Fibroblast of pulmonary artery (primary cell): ENCODE results near the gene ARHGAP32.

ENCODE experiments used
- DNase-seq: peaks from one replicate; pipeline ENCODE4 v3.0.0-alpha.2; 2010; ENCODE audit warnings: low read depth
- H3K4me3 ChIP-seq: replicated peaks from 2 replicates; pipeline ENCODE4 v1.5.1; 2011; ENCODE audit warnings: low read depth, mild to moderate bottlenecking, control low read depth, low read length, moderate library complexity
- TF ChIP-seq, protein P1 (sequence below): IDR thresholded peaks from 2 replicates; pipeline ENCODE4 v1.5.1; 2011; ENCODE audit warnings: mild to moderate bottlenecking, control low read depth, low read length, inconsistent platforms; ENCODE audit errors: missing control alignments

Gene ARHGAP32

DNA sequence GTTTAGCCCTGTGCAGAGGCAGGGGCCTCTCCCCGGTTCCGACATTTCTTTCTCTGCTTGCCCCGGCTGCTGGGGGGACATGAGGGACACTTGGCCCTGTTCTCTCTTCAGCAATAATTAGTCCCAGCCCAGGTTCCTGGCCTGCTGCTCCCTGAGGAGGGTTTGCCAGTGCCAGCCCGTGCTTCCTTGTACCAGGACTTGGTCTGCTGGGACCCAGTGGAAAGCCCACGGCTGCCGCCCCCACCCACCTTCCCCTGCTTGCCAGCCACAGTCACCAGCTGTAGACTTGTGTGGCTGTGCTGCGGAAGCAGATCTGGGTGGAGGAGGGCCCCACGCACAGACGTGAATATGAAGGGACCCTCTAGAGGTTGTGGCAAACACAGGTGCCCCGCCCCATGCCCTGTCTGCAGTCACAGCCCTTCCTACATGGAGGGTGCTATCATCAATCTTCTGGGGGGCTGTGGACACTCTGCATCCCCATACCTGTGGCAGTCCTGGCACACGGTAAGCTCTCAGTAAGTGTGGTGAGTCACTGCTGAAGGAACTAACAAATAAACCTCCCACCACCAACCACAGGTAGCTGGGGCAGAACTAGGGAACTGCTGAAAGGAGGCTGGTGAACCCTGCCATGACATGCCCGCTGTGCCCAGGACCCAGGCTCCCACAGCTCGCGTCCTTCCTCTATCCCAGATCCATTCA, 250.4 kb downstream of the ARHGAP32 start:
- H3K4me3 ChIP-seq, result no peak overlapping the region
- DNase-seq, result no peak
- TF ChIP-seq, protein P1, sequence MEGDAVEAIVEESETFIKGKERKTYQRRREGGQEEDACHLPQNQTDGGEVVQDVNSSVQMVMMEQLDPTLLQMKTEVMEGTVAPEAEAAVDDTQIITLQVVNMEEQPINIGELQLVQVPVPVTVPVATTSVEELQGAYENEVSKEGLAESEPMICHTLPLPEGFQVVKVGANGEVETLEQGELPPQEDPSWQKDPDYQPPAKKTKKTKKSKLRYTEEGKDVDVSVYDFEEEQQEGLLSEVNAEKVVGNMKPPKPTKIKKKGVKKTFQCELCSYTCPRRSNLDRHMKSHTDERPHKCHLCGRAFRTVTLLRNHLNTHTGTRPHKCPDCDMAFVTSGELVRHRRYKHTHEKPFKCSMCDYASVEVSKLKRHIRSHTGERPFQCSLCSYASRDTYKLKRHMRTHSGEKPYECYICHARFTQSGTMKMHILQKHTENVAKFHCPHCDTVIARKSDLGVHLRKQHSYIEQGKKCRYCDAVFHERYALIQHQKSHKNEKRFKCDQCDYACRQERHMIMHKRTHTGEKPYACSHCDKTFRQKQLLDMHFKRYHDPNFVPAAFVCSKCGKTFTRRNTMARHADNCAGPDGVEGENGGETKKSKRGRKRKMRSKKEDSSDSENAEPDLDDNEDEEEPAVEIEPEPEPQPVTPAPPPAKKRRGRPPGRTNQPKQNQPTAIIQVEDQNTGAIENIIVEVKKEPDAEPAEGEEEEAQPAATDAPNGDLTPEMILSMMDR, result no peak

DNA sequence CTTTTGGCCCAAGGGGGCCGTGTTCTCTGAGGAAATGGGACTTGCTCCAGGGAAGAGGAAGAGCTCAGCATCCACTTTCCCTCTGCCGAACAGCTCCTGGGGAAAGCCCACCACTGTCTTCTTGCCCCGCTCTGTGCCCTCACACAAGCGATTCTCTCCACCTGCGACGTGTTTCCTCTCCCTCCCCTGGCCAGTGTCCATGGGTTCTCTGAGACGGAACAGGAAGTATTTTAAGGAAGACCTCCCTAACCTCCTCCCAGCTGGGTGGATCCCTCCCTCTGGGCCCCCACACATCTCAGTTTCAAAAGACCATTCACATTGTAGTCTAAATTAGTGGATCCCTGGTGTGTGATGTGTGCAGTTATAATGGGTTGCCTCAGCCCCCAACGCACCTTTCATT, 251.0 kb downstream of the ARHGAP32 start:
- H3K4me3 ChIP-seq, result no peak overlapping the region
- DNase-seq, result no peak
- TF ChIP-seq, protein P1, result no peak

DNA sequence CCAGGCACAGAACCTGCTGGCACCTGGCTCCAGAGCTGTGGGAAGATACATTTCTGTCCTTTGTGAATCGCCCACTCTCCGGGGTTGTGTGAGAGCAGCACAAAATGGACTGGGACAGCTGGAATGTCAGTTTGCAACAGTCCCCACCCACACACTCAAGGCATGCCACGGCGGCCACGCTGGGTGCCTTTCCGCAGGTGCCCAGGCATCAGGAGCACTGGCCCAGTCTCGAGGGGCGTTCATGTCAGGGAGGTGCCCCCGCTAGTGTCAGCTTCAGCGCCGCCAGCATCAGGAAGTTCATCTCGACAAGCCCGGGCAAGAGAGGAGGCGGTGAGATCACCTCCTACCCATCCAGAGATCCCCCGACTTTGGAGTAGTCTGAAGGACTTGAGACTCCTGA, 251.5 kb downstream of the ARHGAP32 start:
- TF ChIP-seq, protein P1, result no peak
- DNase-seq, result no peak

DNA sequence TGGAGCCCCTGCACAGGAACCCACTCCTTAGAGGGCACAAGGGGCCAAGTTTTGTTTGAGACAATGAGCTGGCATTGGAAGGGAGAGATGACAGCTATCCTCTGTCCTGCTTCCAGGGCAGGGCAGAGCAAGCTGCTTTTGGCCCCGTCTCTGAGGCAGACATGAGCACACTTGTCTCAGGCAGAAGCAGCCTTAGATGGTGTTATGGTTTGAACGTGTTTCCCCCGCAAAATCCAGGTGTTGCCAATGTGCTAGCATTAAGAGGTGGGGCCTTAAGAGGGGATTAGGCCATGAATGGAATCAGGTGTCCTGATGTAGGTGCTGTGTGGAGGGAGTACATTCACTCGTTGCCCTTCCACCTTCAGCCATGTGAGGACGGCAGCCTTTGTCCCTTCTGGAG, 252.0 kb downstream of the ARHGAP32 start:
- H3K4me3 ChIP-seq, result no peak overlapping the region
- TF ChIP-seq, protein P1, result no peak
- DNase-seq, result no peak

More for the DNA sequence above, 251.5 kb downstream of the ARHGAP32 start:
- no peak overlapping the region for H3K4me3 ChIP-seq

DNA sequence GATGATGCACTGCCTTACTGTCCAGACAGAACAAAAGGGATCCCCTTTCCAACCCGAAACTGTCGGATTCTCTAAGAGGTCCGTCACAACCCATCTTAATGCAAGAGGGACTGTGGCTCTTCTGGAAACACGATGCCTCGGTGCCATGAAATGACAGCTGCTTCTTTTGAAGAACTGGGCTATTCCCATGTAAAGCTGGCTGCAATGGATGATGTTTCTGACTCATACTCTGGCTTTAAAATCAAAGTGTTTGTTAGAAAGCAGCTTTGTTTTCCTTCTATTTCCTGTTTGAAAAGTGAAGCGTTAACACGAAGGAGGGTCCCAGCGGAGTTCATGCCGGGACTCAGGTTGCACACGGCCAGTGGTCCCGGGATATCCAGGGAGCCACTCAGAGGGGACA, 252.5 kb downstream of the ARHGAP32 start:
- no peak for DNase-seq
- H3K4me3 ChIP-seq, result no peak overlapping the region
- TF ChIP-seq, protein P1, result no peak

DNA sequence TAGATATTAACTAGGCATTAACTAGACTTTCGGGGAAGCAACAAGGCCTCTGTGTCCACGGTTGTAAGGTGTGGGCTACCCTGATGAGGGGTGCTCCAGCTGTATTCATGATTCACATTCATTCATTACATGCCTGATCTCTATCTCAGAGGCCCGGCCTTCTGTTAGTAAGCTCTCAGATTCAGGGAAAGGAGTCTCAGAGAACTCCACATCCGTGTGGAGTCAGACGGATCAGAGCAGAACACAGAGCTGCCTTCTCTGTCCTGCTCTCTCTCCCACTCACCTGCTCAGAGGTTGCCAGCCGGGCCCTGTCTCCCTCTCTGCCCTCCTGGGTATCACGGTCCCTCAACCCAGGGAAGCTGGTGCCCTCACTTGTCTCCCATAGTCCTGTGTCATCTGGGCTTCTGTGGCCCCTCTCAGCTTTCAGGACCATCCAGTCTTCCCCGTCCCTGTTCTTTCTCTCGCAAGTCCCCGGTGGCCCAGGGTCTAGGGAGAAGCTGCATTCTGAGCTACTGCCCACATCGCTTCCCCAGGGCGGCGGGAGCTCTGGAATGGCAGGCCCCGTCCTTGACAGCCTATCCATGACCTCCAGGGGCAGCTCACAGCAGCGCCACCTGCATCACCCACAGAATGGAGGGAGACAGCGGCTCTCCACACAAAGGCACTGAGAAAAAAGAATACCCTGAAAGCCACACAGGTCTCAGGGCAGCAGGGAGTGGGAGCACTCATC, 253.8 kb downstream of the ARHGAP32 start:
- TF ChIP-seq, protein P1, result no peak
- no peak overlapping the region for H3K4me3 ChIP-seq
- no peak for DNase-seq
